Measurements from ENCODE around the gene PCYT1A. TPM values are rescaled to one million over a fixed set of nuclear protein-coding genes. Genes with fewer than 3 reads are reported as not detected.

Gene PCYT1A
- total and polyA plus RNA-seq, 2 of the 13 experiments (the other 11 are each of a cell fraction or from before 2014, with no cell fraction given): 26.4 to 45.3 TPM

DNA sequence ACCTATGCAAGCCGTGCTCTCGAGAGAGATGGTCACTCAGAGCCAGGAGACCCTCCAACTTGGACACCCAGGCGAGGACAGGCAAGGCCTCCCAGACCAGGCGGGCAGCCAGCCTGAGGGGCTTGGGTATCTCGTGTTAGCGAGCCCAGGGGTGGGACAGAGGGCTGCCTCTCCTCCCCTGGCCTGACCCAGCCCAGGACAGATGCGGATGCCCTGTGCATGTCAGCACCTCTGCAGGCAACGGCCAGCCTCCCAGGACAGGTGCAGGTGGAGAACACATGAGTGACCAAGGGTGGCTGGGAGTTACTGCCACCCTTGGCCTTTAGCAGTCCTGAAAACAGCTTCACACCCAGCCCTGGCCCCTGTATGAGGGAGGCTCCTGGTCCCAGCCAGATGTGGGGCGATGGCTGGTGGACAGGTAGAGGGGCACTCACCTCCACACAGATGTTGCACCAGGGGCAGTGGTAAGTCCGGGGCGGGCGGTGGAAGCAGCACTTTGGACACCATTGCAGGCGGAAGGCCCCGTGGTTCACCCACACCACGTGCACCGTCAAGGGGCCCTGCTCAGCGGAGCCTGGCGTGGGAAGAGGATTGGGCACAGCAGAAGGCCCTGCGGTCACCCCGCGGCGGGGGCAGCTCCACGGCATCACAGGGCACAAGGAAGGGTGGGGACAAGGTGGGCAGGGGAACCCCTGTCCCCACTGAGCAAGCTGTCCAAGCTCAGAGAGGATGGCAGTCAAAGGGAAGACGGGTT, 78.4 kb downstream of the PCYT1A start:
- no peaks in the 10 kb centered on the region for H3K9me3 ChIP-seq (ENCODE audit: low read length)
- FAIRE-seq (no peak), ATAC-seq (peak; percentile 45), DNase-seq (ENCODE audit: low spot score) (no peak)
- peaks cover 72% of the 10 kb centered on the region for H3K4me1 ChIP-seq (ENCODE audit: insufficient read depth, low read length)
- 0 out of 5 replicates have a peak, but pooled peaks cover 0 to 2% of the 10 kb centered on the region in 2 experiments for H3K27me3 ChIP-seq (ENCODE audit: control insufficient read depth in 1 of 2, insufficient read depth in 2 of 2, low read length in 2 of 2)
- H3K9ac ChIP-seq (ENCODE audit: insufficient read depth, low read depth, low read length): no peak overlapping the region
- H3K27ac ChIP-seq (ENCODE audit: extremely low read length, insufficient read depth, low read length): no peak overlapping the region
- intact Hi-C loops (cut with micrococcal nuclease; ENCODE audit: unreplicated experiment): no loop called here
- no peaks in the 10 kb centered on the region for H3K36me3 ChIP-seq (replicated peaks in 1 of 2; ENCODE audit: control insufficient read depth in 1 of 2, insufficient read depth in 2 of 2, low read length in 2 of 2)
- TF ChIP-seq CHCHD3 (CRISPR knock-in tag; IDR thresholded peaks at IDR 0.05) (no peak), ZNF605 (CRISPR knock-in tag; IDR thresholded peaks at IDR 0.05) (0 out of 2 replicates have a peak, but pooled peaks have one; percentile 29), GABPB1 (CRISPR knock-in tag; IDR thresholded peaks at IDR 0.05) (0 out of 2 replicates have a peak, but pooled peaks have one; percentile 11), ZMYM4 (CRISPR knock-in tag; IDR thresholded peaks at IDR 0.05) (no peak)
- TF ChIP-seq, protein P1, sequence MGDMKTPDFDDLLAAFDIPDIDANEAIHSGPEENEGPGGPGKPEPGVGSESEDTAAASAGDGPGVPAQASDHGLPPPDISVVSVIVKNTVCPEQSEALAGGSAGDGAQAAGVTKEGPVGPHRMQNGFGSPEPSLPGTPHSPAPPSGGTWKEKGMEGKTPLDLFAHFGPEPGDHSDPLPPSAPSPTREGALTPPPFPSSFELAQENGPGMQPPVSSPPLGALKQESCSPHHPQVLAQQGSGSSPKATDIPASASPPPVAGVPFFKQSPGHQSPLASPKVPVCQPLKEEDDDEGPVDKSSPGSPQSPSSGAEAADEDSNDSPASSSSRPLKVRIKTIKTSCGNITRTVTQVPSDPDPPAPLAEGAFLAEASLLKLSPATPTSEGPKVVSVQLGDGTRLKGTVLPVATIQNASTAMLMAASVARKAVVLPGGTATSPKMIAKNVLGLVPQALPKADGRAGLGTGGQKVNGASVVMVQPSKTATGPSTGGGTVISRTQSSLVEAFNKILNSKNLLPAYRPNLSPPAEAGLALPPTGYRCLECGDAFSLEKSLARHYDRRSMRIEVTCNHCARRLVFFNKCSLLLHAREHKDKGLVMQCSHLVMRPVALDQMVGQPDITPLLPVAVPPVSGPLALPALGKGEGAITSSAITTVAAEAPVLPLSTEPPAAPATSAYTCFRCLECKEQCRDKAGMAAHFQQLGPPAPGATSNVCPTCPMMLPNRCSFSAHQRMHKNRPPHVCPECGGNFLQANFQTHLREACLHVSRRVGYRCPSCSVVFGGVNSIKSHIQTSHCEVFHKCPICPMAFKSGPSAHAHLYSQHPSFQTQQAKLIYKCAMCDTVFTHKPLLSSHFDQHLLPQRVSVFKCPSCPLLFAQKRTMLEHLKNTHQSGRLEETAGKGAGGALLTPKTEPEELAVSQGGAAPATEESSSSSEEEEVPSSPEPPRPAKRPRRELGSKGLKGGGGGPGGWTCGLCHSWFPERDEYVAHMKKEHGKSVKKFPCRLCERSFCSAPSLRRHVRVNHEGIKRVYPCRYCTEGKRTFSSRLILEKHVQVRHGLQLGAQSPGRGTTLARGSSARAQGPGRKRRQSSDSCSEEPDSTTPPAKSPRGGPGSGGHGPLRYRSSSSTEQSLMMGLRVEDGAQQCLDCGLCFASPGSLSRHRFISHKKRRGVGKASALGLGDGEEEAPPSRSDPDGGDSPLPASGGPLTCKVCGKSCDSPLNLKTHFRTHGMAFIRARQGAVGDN (CRISPR knock-in tag; IDR thresholded peaks at IDR 0.05): peak; percentile 82
- TF ChIP-seq, protein P2, sequence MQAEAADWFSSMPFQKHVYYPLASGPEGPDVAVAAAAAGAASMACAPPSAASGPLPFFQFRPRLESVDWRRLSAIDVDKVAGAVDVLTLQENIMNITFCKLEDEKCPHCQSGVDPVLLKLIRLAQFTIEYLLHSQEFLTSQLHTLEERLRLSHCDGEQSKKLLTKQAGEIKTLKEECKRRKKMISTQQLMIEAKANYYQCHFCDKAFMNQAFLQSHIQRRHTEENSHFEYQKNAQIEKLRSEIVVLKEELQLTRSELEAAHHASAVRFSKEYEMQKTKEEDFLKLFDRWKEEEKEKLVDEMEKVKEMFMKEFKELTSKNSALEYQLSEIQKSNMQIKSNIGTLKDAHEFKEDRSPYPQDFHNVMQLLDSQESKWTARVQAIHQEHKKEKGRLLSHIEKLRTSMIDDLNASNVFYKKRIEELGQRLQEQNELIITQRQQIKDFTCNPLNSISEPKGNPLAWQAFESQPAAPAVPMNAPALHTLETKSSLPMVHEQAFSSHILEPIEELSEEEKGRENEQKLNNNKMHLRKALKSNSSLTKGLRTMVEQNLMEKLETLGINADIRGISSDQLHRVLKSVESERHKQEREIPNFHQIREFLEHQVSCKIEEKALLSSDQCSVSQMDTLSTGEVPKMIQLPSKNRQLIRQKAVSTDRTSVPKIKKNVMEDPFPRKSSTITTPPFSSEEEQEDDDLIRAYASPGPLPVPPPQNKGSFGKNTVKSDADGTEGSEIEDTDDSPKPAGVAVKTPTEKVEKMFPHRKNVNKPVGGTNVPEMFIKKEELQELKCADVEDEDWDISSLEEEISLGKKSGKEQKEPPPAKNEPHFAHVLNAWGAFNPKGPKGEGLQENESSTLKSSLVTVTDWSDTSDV (CRISPR knock-in tag; IDR thresholded peaks at IDR 0.05): 0 out of 2 replicates have a peak, but pooled peaks have one; percentile 35
- no peaks in the 10 kb centered on the region for H4K20me1 ChIP-seq (ENCODE audit: insufficient read depth, low read length)
- in situ Hi-C loops (cut with HindIII; ENCODE audit: extremely low pct_ligation_motif_present, low pct_unique_long_range_greater_than_20kb): no loop called here
- no peak overlapping the region for H3K4me3 ChIP-seq (replicated peaks in 1 of 3; ENCODE audit: insufficient read depth in 1 of 3, low read depth in 2 of 3, low read length in 3 of 3)
- no TSS peak for BruUV-seq (replicated peaks)
- WGBS (ENCODE audit: low lambda C conversion rate): 61% methylated on average over 11 of the region's 24 CpGs
- POLR2A ChIA-PET: no interaction called here
- CTCF ChIA-PET (ENCODE audit: low intra/inter-chr PET ratio, low total read pairs): no interaction called here
- H3K4me2 ChIP-seq (ENCODE audit: low read depth, low read length): peak overlapping the region; percentile 57; the same call in 1 of the 2 replicates
- H2AFZ ChIP-seq (ENCODE audit: low read length): no peak overlapping the region
- no peaks in the 10 kb centered on the region for H3K79me2 ChIP-seq (ENCODE audit: insufficient read depth, low read length)
